Osteocyte (in vitro differentiated cells): ENCODE data around the gene RGS17. TPM values are rescaled to one million over a fixed set of nuclear protein-coding genes. Genes with fewer than 3 reads are reported as not detected.

ENCODE experiments used
- DNase-seq: peaks from one replicate; pipeline ENCODE4 v3.0.0; 2021; ENCODE audit warnings: mixed read lengths; ENCODE audit not compliant: unreplicated experiment; ENCODE audit errors: extremely low spot score
- H3K27ac Mint-ChIP-seq: one replicate; pipeline ENCODE4 v1.8.0; 2021; ENCODE audit warnings: mild to moderate bottlenecking, mixed read lengths; ENCODE audit not compliant: unreplicated experiment
- H3K27me3 Mint-ChIP-seq: one replicate; pipeline ENCODE4 v1.8.0; 2021; ENCODE audit warnings: mixed read lengths; ENCODE audit not compliant: unreplicated experiment
- H3K36me3 Mint-ChIP-seq: one replicate; pipeline ENCODE4 v1.8.0; 2021; ENCODE audit warnings: mixed read lengths; ENCODE audit not compliant: unreplicated experiment
- H3K4me1 Mint-ChIP-seq: one replicate; pipeline ENCODE4 v1.8.0; 2021; ENCODE audit warnings: mixed read lengths; ENCODE audit not compliant: unreplicated experiment
- H3K4me3 Mint-ChIP-seq: one replicate; pipeline ENCODE4 v1.8.0; 2021; ENCODE audit warnings: mild to moderate bottlenecking, moderate library complexity, mixed read lengths; ENCODE audit not compliant: unreplicated experiment
- H3K9me3 Mint-ChIP-seq: one replicate; pipeline ENCODE4 v1.8.0; 2021; ENCODE audit warnings: mixed read lengths; ENCODE audit not compliant: unreplicated experiment
- total RNA-seq: library from RNA; stranded (reverse); gene quantifications from 2 replicates; pipeline ENCODE4 v1.2.1, GENCODE V29; 2021
- TF ChIP-seq, protein P1 (sequence below): fragments of 200-600 bp; sonication (generic); IDR thresholded peaks from 2 replicates; pipeline ENCODE4 v1.5.0; 2021; ENCODE audit warnings: antibody characterized with exemption, mild to moderate bottlenecking, moderate library complexity

RGS17 gene
- total RNA-seq, 1 donor from 2014 or later, result 2.9 TPM

DNA sequence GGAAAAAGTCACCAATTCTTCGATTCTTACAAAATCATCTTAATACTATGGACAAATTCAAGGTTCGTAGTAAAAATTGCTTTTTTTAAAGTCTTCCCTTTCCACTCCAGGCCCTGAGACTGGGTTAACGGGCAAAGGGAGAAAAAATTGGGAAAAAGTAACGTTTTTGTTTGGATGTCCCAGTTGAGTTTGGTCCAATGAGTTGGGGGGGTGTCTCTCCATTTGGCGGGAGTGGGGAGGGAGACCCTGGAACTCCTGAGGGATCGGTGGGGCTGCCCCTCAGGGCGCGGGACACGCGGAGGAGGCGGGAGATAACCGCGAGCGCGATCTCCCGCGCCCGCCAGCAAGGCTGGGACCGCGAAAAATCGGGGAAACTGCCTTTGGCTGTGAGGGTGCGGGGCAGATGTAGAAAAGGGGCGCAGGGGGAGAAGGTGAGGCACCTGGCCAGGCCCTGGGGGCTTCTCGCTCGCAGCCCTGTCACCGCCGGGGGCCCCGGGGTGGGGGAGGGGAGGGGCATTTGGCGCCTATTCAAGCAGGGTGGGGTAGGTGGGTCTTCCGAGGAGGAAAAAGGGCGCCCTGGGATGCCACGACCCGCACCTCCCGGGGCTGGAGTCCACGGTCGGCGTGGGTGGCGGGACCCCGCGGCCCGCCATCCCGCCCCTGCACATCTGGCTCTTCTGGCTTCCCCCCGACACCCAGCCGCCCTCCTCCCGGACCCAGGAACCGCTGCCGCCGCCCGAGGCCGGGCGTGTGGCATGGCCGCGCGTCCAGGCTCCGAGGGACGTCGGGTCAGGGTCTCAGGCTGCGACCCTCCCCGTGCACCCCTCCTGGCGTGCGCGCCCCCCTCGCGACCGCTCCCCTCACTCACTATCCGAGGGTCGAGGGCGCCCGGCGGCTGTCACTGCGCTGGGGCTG lies 148.8 kb downstream of the RGS17 start:
- DNase-seq, result no peak
- no peaks in the 10 kb centered on the region for H3K27me3 Mint-ChIP-seq
- H3K9me3 Mint-ChIP-seq, result no peaks in the 10 kb centered on the region
- H3K4me3 Mint-ChIP-seq, result peak overlapping the region; percentile 98
- peak overlapping the region; percentile 52 for H3K27ac Mint-ChIP-seq
- TF ChIP-seq, protein P1, sequence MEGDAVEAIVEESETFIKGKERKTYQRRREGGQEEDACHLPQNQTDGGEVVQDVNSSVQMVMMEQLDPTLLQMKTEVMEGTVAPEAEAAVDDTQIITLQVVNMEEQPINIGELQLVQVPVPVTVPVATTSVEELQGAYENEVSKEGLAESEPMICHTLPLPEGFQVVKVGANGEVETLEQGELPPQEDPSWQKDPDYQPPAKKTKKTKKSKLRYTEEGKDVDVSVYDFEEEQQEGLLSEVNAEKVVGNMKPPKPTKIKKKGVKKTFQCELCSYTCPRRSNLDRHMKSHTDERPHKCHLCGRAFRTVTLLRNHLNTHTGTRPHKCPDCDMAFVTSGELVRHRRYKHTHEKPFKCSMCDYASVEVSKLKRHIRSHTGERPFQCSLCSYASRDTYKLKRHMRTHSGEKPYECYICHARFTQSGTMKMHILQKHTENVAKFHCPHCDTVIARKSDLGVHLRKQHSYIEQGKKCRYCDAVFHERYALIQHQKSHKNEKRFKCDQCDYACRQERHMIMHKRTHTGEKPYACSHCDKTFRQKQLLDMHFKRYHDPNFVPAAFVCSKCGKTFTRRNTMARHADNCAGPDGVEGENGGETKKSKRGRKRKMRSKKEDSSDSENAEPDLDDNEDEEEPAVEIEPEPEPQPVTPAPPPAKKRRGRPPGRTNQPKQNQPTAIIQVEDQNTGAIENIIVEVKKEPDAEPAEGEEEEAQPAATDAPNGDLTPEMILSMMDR, result no peak
- H3K4me1 Mint-ChIP-seq, result peaks cover 53% of the 10 kb centered on the region
- no peaks in the 10 kb centered on the region for H3K36me3 Mint-ChIP-seq

DNA sequence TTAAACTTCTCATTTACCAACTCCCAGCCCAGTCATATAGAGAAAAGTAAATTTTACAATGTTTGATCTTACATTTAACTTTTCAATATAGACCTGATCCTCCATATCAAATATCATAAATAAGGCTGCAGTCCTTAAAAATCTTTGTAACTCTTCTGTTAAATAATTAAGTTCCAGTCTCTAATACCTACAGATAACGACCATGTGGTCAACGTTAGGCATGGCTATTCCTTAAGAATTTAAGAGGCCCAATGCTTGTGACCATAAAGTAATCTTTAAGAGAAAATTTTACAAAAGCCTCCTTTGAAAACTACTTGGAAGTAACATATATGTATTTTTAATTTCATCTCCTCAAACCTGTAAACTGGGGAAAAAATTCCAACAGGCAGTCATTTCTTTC lies 149.9 kb downstream of the RGS17 start:
- Mint-ChIP-seq H3K27me3 (no peaks in the 10 kb centered on the region), H3K36me3 (no peaks in the 10 kb centered on the region), H3K9me3 (no peaks in the 10 kb centered on the region), H3K4me1 (peaks cover 58% of the 10 kb centered on the region), H3K4me3 (peak overlapping the region; percentile 85), H3K27ac (peak overlapping the region; percentile 9)
- no peak for DNase-seq
- TF ChIP-seq, protein P1, result no peak

DNA sequence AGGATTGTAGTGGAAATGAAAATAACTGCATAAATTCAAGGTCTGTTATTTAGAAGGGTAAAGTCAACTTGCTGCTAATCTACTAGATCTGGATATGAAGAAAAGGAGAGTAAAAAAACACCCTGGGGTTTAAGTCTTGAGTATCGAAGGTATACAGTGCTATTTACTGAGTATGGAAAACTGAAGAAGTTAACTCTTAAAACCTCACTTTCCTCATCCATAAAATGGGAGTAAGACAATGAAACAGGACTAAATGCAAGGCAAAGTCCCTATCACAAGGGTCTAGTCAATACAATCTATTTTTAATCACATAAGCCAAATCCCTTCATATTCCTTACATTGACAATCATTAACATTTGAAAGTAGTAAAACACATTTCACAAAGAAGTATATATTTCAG lies 150.4 kb downstream of the RGS17 start:
- peaks cover 2% of the 10 kb centered on the region for H3K36me3 Mint-ChIP-seq
- peak overlapping the region; percentile 9 for H3K27ac Mint-ChIP-seq
- H3K4me3 Mint-ChIP-seq, result peak overlapping the region; percentile 85
- no peaks in the 10 kb centered on the region for H3K9me3 Mint-ChIP-seq
- H3K27me3 Mint-ChIP-seq, result no peaks in the 10 kb centered on the region
- peaks cover 60% of the 10 kb centered on the region for H3K4me1 Mint-ChIP-seq
- no peak for DNase-seq
- TF ChIP-seq, protein P1, result no peak

DNA sequence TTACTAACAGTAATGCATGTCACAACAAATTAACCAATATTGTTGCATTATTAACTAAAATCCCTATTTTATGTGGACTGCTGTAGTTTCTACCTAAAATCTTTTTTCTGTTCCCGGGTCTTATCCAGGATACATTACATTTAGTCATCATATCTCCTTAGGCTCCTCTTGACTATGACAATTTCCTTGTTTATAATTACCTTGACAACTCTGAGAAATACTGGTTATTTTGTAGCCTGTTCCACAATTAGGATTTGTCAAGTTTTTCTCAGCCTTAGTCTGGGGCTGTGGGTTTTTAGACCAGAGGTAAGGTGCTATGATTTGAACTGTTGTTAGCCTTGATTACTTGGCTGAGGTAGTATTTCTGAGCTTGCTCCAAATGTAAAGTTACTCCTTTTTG lies 152.0 kb downstream of the RGS17 start:
- Mint-ChIP-seq H3K27me3 (no peaks in the 10 kb centered on the region), H3K36me3 (peaks cover 6% of the 10 kb centered on the region), H3K27ac (peak overlapping the region; percentile 58), H3K4me3 (no peak overlapping the region), H3K4me1 (peaks cover 55% of the 10 kb centered on the region), H3K9me3 (no peaks in the 10 kb centered on the region)
- DNase-seq, result no peak
- TF ChIP-seq, protein P1, result no peak

DNA sequence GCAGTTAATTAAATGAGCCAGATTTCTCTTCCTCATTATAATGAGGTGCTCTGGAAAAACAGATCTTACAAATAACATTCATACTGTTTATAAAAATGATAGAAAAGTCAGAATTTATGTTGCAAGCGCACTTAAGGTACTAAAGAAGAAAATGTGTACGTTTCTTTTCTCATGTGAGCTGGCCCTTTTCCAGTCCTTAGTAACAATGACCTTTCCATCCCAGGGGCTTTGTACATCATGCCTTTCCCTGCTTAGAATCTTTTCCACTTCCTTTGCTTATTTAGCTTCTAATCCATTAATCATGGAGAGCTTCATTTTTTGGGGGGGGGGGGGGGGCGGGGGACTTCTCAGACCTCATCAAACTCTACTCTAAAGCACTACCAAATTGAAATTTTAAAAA lies 153.0 kb downstream of the RGS17 start:
- Mint-ChIP-seq H3K27ac (peak overlapping the region; percentile 67), H3K4me3 (no peak overlapping the region), H3K27me3 (no peaks in the 10 kb centered on the region), H3K4me1 (peaks cover 56% of the 10 kb centered on the region), H3K9me3 (no peaks in the 10 kb centered on the region), H3K36me3 (peaks cover 11% of the 10 kb centered on the region)
- no peak for DNase-seq
- TF ChIP-seq, protein P1, result no peak
